Fibroblast of lung (primary cell): ENCODE data around the gene OGA.

Experiments used
- CTCF ChIP-seq, 2 donors: IDR thresholded peaks in 1 of 2; conservative IDR thresholded peaks in 1 of 2; 1 replicate in 1 of 2; 2 replicates in 1 of 2; pipeline ENCODE4 v1.5.1; 2011 to 2012; ENCODE audit warnings: low read length in 2 of 2, control low read depth in 1 of 2, inconsistent platforms in 1 of 2, low read depth in 1 of 2, mild to moderate bottlenecking in 1 of 2
- EZH2 ChIP-seq: IDR thresholded peaks from 2 replicates; pipeline ENCODE4 v1.5.1; 2012; ENCODE audit warnings: low read length, control low read depth, mild to moderate bottlenecking; ENCODE audit errors: missing control alignments

GRCh38 chr10:101759309-101760247 is 58.7 kb downstream of the OGA start:
- TF ChIP-seq CTCF (conservative IDR thresholded peaks at IDR 0.05 in 1 of 2, IDR thresholded peaks at IDR 0.05 in 1 of 2; ENCODE audit: low read depth in 1 of 2, low read length in 2 of 2) (no peak), EZH2 (no peak)
